ENCODE results near the gene DNM3.

DNA sequence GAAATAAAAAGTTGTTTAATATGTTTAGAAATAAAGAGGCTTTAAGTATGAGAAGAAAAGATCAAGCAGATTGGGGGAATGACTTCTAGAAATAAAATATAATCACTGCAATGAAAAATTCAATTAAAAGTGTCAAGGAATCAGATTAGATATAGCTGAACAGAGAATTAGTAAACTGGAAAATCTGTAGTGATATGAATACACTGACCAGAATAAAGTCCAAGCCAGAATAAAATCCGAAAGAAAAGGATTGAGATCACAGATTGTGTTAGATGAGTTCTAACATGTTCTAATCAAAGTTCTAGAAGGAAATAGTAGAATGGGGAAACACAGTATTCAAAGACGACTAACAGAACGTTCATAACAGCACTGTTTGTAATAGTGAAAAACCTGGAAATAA is 506.1 kb downstream of the DNM3 start:
- TF ChIP-seq POLR2A (IDR thresholded peaks at IDR 0.05) (no peak), CTCF (IDR thresholded peaks at IDR 0.05) (no peak)

Measured in adrenal gland (tissue), 5 donors.